ENCODE measurements around the gene FHOD3.

The FHOD3 gene

DNA sequence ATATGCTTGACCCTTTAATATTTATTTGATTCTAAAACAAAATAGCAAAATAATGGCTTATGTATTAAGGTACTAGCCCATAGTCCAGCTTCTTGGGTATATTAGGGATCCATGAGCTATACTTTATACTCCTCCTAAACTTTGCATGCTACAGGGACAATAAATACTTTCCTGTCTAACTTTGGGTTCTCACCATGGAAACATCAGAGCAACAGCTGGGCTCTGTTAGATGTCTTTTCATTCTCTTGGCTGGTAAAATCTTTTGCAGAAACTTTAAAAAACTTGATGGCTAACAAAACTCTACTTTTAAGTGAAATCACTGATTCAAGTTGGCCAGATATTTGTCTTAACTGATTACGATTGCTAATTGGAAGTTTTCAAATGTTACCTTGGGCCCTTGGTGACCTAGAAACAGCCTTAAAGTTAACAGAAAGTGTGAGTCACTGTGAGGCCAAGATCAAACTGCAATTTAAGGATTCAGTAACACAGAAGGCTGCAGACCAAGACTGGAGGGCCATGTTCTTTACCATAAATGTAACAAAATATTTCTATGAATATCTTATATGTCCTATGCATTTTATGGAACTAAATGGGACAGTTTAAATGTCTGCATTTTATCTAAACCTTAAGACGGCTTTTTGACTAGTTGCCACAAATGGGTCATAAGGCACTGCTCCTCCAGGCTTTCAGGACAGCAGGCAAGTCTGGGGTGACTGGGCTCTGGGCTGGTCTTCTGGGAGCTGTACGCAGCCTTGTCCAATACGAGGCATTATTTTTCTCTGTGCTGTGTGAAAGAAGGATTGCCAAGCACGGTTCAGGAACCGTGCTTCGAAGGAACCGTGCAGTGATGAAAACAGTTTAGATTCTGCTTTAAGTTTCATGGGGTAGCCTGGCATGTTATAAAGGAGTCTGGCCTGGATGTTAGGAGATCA lies 342.8 kb downstream of the FHOD3 start:
- TF ChIP-seq, protein P1, sequence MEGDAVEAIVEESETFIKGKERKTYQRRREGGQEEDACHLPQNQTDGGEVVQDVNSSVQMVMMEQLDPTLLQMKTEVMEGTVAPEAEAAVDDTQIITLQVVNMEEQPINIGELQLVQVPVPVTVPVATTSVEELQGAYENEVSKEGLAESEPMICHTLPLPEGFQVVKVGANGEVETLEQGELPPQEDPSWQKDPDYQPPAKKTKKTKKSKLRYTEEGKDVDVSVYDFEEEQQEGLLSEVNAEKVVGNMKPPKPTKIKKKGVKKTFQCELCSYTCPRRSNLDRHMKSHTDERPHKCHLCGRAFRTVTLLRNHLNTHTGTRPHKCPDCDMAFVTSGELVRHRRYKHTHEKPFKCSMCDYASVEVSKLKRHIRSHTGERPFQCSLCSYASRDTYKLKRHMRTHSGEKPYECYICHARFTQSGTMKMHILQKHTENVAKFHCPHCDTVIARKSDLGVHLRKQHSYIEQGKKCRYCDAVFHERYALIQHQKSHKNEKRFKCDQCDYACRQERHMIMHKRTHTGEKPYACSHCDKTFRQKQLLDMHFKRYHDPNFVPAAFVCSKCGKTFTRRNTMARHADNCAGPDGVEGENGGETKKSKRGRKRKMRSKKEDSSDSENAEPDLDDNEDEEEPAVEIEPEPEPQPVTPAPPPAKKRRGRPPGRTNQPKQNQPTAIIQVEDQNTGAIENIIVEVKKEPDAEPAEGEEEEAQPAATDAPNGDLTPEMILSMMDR (IDR thresholded peaks at IDR 0.05; ENCODE audit: borderline replicate concordance, insufficient read depth, low read depth, low read length) = no peak
- no peak overlapping the region for H3K4me3 ChIP-seq (ENCODE audit: low read depth, low read length)

DNA sequence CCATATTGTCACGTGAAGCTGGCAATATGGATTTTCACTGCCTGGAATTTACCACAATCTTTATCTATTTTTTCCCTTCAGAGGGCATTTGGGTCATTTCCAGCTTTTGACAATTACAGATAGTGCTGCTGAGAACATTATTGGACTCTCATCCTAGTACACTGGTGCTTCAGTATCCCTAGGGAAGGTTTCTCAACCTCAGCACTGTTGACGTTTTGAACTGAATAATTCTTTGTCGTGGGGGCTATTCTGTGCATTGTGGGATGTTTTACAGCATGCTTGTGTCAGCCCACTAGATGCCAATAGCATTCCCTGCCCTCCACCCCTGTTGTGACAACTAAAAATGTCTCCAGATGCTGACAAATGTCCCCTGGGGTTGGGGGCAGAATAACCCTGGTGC lies 345.5 kb downstream of the FHOD3 start:
- TF ChIP-seq, protein P1 (IDR thresholded peaks at IDR 0.05; ENCODE audit: borderline replicate concordance, insufficient read depth, low read depth, low read length) = no peak
- H3K4me3 ChIP-seq (ENCODE audit: low read depth, low read length) = no peak overlapping the region

DNA sequence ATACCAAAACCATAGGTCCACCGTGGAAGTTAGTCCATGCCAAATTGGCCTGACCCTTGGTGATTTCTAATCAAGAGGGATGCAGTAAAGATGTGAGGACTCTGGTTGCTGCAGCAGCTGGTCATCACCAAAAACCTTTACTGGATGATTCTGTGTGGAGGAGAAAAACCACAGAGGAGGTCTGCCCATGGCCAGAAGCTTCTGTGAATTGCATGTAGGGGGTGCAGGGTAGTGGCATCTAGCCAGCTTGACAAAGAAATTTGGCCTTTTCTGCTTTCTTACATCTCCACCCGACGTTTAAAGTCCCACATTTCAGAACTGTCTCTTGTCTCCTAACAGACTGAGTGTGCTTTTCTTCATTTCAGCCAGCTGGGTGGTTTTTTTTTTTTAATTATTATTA lies 351.3 kb downstream of the FHOD3 start:
- no peak overlapping the region for H3K4me3 ChIP-seq (ENCODE audit: low read depth, low read length)
- TF ChIP-seq, protein P1 (IDR thresholded peaks at IDR 0.05; ENCODE audit: borderline replicate concordance, insufficient read depth, low read depth, low read length) = no peak

DNA sequence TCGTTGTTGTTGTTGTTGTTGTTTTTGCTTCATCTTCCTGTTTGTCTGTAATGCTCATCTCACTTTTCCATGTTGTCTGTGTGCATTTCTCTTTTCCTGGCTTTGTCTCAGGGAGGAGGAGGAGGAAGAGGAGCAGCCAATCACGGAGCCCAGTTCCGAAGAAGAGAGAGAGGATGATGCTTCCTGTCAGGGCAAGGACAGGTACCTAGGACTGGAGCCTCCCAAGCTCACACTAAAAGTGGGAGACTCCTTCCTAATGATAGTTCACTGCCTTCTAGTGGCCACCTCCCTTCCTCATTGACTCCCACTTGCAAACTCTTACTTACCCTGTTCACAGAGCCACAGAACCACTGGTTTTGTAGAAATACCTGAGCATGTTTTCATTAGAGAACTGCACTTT lies 351.7 kb downstream of the FHOD3 start:
- TF ChIP-seq, protein P1 (IDR thresholded peaks at IDR 0.05; ENCODE audit: borderline replicate concordance, insufficient read depth, low read depth, low read length) = no peak

DNA sequence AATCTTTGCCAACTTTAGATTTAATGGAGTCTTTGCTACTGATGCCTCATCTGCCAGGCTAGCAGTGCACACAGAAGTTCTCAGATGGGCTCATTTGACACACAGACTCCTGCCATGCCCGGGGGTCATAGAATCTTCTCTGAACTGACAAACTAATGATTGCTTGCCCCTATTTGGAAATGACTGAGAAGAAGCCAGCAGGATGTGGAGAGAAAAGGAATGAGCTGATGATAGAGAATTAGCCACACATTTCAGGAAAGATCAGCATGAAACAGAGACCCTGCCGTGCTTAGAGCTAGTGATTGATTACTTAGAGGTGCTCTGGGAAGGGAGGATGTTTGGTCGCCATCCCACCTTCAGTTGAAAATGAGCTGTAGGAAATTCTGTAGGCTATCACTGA lies 352.8 kb downstream of the FHOD3 start:
- H3K4me3 ChIP-seq (ENCODE audit: low read depth, low read length) = no peak overlapping the region
- TF ChIP-seq, protein P1 (IDR thresholded peaks at IDR 0.05; ENCODE audit: borderline replicate concordance, insufficient read depth, low read depth, low read length) = no peak

More for the DNA sequence above, 351.7 kb downstream of the FHOD3 start:
- no peak overlapping the region for H3K4me3 ChIP-seq (ENCODE audit: low read depth, low read length)

DNA sequence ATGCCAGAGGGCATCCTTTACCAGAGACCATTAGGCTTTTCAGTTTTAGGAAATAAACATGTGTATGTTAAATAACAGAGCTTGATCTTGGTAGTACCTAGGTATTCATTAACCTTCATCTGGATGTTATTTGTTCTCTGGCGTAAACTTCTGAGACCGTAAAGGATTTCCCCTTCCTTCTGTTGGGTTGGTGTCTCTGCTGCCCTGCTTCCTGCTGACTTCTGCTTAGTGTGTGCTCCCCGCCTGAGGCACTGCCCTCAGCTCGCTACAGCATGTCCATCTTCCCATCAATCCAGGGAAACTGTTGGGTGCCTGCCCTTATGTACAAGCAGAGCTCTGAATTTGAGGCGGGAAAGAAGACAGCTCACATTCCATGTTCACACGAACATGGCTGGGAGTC lies 353.4 kb downstream of the FHOD3 start:
- TF ChIP-seq, protein P1 (IDR thresholded peaks at IDR 0.05; ENCODE audit: borderline replicate concordance, insufficient read depth, low read depth, low read length) = no peak
- no peak overlapping the region for H3K4me3 ChIP-seq (ENCODE audit: low read depth, low read length)

DNA sequence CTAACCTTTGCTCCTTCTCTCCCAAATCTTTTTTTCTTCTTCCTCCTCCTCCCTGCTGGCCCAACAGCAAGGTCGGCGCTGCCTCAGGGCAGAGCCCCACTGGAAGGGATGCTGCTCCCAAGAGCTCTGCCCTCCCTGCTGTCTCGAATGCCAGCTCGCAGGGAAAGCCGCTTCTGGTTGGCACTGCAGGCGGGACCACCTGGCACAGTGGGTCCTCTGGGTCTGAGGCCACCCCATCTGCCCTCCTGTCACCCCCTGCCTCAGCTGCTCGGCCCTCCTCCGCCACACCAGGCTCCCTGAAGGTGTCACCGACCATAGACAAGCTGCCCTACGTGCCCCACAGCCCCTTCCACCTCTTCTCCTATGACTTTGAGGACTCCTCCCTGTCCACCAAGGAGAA lies 355.0 kb downstream of the FHOD3 start:
- TF ChIP-seq, protein P1 (IDR thresholded peaks at IDR 0.05; ENCODE audit: borderline replicate concordance, insufficient read depth, low read depth, low read length) = no peak
- H3K4me3 ChIP-seq (ENCODE audit: low read depth, low read length) = no peak overlapping the region

Data from GM12875 (cell line).